ENCODE measurements around the gene MARK3.

MARK3 gene

GRCh38 chr14:103443111-103443510 is 57.9 kb downstream of the MARK3 start:
- DNase-seq (ENCODE audit: low spot score): no peak
- TF ChIP-seq CTCF (IDR thresholded peaks at IDR 0.05; ENCODE audit: extremely low read depth, missing control alignments): no peak

- DNase-seq (ENCODE audit: low spot score): no peak
Observed at GRCh38 chr14:103444837-103445524, 59.8 kb downstream of the MARK3 start.

GRCh38 chr14:103445806-103446205 is 60.6 kb downstream of the MARK3 start:
- DNase-seq (ENCODE audit: low spot score): no peak
- no peak for TF ChIP-seq CTCF (IDR thresholded peaks at IDR 0.05; ENCODE audit: extremely low read depth, missing control alignments)

More at GRCh38 chr14:103444837-103445524, 59.8 kb downstream of the MARK3 start:
- TF ChIP-seq CTCF (IDR thresholded peaks at IDR 0.05; ENCODE audit: extremely low read depth, missing control alignments): no peak

GRCh38 chr14:103448097-103448496 is 62.9 kb downstream of the MARK3 start:
- DNase-seq (ENCODE audit: low spot score): no peak
- no peak for TF ChIP-seq CTCF (IDR thresholded peaks at IDR 0.05; ENCODE audit: extremely low read depth, missing control alignments)

GRCh38 chr14:103449634-103450161 is 64.5 kb downstream of the MARK3 start:
- no peak for TF ChIP-seq CTCF (IDR thresholded peaks at IDR 0.05; ENCODE audit: extremely low read depth, missing control alignments)
- no peak for DNase-seq (ENCODE audit: low spot score)

- no peak for TF ChIP-seq CTCF (IDR thresholded peaks at IDR 0.05; ENCODE audit: extremely low read depth, missing control alignments)
- no peak for DNase-seq (ENCODE audit: low spot score)
Observed at GRCh38 chr14:103450416-103450815, 65.2 kb downstream of the MARK3 start.

GRCh38 chr14:103451401-103451800 is 66.2 kb downstream of the MARK3 start:
- DNase-seq (ENCODE audit: low spot score): no peak
- TF ChIP-seq CTCF (IDR thresholded peaks at IDR 0.05; ENCODE audit: extremely low read depth, missing control alignments): no peak

All from GM20000 (cell line).